HAP-1 (cell line): ENCODE measurements around the gene PTPRE.
"Not testable (repeated sequence)": the region's sequence is repeated elsewhere in the genome, so short reads cannot be mapped to it uniquely, and the experiment has no call there.

Source experiments
- DNase-seq, 2 experiments: peaks; one replicate each; pipeline ENCODE4 v3.0.0-alpha.2; 2016 to 2020; ENCODE audit warnings: low spot score in 2 of 2
- H3K27me3 ChIP-seq: fragments of 250-450 bp; sonication (Bioruptor Pico); 2 replicates; pipeline ENCODE4 v1.5.1; 2020; ENCODE audit warnings: low read depth, mild to moderate bottlenecking, moderate library complexity
- H3K36me3 ChIP-seq: fragments of 250-450 bp; sonication (Bioruptor Pico); replicated peaks from 2 replicates; pipeline ENCODE4 v1.5.1; 2020; ENCODE audit warnings: mild to moderate bottlenecking
- H3K4me1 ChIP-seq: fragments of 250-450 bp; sonication (Bioruptor Pico); 2 replicates; pipeline ENCODE4 v1.5.1; 2020; ENCODE audit warnings: mild to moderate bottlenecking
- H3K4me3 ChIP-seq: fragments of 250-450 bp; sonication (Bioruptor Pico); 2 replicates; pipeline ENCODE4 v1.5.1; 2020; ENCODE audit warnings: mild to moderate bottlenecking, moderate library complexity
- H3K9me3 ChIP-seq: fragments of 250-450 bp; sonication (Bioruptor Pico); 2 replicates; pipeline ENCODE4 v1.5.1; 2020; ENCODE audit warnings: mild to moderate bottlenecking, moderate library complexity
- in situ Hi-C: fragments of 300-500 bp; cut with MboI; formaldehyde crosslinking; loops from 3 replicates; pipeline ENCODE4 v1.14.3; 2020; ENCODE audit warnings: low sequenced_read_pairs, inconsistent platforms, mixed read lengths

PTPRE gene

DNA sequence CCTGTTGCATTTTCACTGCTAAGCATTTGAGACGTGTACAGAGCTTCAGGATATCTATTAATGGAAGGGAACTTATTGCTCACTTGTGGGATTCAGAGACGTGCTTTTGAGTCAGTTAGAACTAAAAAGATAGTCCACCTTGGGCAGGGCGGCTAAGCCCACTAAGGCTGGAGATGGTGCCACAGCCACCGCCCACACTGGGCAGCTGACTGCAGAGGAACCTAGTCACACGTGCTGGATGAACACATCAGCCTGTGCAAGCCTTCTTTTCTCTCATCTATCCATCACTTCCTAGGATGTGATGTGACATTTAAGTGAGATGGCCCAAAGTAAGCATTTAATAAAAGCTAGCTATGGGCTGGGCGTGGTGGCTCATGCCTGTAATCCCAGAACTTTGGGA is 78.0 kb downstream of the PTPRE start:
- DNase-seq, result no peak
- Histone ChIP-seq H3K27me3 (no peaks in the 10 kb centered on the region), H3K4me1 (no peaks in the 10 kb centered on the region), H3K36me3 (no peaks in the 10 kb centered on the region), H3K4me3 (no peak overlapping the region), H3K9me3 (no peaks in the 10 kb centered on the region)
- in situ Hi-C loops, result no loop called here

DNA sequence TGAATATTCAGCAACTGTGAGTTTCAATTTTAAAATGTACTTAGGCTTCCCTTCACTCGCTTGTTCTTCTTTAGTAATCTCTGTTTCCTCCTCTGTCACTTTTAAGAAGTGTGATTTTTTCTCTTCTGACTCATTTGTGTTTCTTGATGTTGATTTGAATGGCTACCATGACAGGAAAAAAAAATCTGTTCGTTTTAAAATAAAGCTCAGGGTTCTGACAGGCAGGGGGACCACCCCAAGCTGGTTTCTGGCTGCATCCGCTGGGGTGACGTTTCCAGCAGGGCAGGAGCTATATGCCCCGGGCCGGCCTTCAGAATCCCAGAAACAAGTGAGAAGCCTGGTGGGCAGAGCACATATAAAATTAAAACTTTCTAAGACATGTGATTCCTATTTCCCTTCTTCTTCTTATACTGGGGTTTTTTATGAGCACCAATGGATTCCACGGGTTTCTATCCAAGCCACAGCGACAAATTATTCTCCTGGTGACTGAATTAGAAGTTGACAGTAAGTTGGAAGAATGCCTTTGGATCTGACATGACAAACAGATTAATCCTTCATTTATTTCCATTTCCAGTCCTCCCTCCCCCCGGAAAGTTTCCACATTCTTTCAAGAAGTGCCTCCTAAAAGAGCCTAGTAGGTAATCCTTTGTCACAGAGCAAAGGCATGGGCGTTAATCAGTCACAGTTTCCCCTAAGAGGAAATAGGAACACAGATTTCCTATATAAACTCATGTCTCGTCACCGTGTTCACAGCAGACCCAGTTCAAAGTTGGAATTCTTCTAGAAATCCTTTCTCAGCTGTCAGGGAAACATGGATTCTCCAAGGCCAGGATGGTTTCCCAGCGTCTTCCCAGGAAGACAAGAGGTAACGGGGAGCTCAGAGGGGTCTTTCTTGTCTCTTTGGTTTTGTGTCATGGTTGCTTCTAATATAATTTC is 79.9 kb downstream of the PTPRE start:
- no peaks in the 10 kb centered on the region for H3K36me3 ChIP-seq
- in situ Hi-C loops, result no loop called here
- no peaks in the 10 kb centered on the region for H3K9me3 ChIP-seq
- no peaks in the 10 kb centered on the region for H3K4me1 ChIP-seq
- no peaks in the 10 kb centered on the region for H3K27me3 ChIP-seq
- no peak overlapping the region for H3K4me3 ChIP-seq
- DNase-seq, result no peak

DNA sequence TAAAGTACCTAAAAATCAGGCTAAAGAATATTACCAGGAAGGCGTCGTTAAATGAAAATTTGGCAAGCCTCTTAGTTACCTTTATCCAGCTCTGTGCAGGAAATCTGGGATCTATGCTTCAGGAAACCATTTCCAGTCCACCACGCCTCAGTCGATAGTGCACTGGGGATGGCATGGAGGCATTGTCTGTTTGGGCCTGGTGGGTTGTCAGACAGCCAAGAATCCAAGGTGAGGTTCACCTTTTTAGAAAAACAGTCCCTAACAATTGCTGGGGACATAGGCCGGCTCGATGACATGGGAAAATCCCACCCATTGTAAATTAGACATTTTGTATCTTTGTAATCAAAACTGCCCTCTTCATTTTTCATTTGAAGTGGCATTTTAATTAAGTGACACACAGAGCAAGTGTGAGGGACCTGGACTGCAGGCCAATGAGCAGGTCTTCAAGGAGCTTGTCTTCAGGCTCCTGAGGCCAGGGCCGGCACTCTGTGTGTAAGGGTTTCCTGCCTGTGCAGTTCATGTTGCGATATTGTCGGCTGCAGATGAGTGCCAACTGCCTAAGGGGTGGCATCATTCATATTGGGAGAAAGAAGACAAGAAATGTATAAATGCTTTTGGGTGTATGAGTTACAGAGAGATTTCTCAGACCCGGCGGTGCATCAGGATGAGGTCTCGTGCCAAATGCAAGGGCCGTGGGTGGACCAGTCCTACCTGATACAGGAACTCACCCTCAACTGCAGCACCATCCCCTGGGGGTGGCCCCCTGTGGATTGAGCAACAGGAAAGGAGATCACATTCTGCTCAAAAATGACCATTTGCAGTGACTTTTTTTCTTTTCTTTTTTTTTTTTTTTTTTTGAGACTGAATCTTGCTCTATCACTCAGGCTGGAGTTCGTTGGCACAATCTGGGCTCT is 80.8 kb downstream of the PTPRE start:
- Histone ChIP-seq H3K4me1 (no peaks in the 10 kb centered on the region), H3K9me3 (no peaks in the 10 kb centered on the region), H3K4me3 (no peak overlapping the region), H3K27me3 (no peaks in the 10 kb centered on the region), H3K36me3 (no peaks in the 10 kb centered on the region)
- in situ Hi-C loops, result no loop called here
- no peak for DNase-seq

DNA sequence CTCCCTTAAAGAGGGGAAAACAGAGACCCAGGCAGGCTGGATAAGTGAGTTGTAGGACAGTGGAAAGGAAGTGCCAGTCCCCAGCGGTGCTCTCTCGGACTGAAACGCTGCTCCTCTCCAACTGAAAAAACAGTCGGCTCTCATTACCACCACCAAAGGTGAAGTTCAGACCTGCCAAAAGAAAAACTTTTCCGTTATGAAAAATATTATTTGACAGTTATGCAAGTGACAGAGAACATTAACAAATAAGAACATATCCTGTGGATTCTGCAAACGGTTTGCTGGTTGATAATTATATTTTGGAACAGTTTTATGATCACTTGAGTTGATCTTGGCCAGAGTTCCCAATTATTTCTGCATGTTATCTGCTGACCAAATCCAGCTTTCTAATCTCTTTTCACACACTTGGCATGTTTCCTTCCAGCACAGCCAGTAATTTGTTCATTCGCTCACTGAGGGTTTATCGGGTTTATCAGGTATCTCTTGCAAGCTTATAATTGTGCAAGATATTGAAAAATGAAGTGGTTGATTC is 82.6 kb downstream of the PTPRE start:
- Histone ChIP-seq H3K4me3 (no peak overlapping the region), H3K27me3 (no peaks in the 10 kb centered on the region), H3K4me1 (no peaks in the 10 kb centered on the region), H3K9me3 (no peaks in the 10 kb centered on the region), H3K36me3 (no peaks in the 10 kb centered on the region)
- DNase-seq, result no peak
- in situ Hi-C loops, result no loop called here

DNA sequence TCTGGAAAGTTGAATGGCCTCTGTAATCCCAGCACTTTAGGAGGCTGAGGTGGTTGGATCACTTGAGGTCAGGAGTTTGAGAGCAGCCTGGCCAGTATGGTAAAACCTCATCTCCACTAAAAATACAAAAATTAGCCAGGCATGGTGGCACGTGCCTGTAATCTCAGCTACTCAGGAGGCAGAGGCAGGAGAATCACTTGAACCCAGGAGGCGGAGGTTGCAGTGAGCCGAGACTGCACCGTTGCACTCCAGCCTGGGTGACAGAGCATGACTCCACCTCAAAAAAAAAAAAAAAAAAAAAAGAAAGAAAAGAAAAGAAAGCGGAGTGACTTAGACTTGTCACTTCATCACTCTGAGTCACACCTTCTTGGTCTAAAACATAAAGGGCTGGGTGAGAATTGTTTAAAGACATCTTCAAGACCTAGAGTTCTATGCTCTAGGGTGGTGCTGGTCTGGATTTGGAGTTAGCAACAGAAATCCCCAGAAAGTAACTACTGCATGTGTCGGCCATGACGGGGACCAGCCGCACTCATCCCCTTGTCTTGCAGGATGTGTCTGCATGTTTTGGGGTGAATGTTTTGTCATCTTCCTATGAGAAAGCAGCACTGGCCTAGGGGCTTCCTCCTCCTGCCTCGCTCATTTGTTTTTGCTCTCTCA is 83.4 kb downstream of the PTPRE start:
- H3K9me3 ChIP-seq, H3K4me1 ChIP-seq, H3K36me3 ChIP-seq, H3K4me3 ChIP-seq, DNase-seq, H3K27me3 ChIP-seq, in situ Hi-C loops: not testable (repeated sequence)

DNA sequence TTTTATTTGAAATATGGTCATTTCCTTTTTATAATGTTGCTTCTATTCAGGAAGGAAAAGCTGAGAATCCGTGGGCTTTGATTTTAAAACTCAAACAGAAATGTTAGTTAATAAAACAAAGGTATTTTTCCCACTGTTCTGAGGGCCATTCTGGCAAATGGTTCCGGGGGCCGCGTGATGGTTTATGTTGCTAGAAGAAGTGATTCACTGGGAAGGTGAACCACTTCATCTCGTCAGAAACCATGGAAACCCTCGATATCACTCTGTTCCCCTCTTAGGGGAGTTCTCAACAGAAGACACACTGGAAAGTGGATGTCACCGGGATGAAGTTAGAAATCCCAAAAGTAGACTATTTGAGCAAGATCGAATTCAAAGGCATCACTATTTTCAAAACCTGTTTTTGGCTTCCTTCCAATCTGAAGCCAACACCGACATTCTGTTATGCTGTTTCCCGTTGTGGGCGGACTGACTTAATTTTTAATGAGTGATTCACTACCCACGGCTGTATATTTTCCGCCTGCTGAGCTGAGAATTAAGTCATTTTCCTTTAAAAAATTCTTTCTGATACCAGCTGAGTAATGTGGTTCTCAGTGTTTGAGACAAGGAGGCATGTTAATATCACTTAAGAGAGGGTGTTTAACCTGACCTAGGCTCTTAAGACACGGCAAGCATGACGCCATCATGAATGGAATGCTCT is 84.1 kb downstream of the PTPRE start:
- in situ Hi-C loops, result no loop called here
- Histone ChIP-seq H3K36me3 (no peaks in the 10 kb centered on the region), H3K4me1 (no peaks in the 10 kb centered on the region), H3K4me3 (no peak overlapping the region), H3K27me3 (no peaks in the 10 kb centered on the region), H3K9me3 (no peaks in the 10 kb centered on the region)
- no peak for DNase-seq

DNA sequence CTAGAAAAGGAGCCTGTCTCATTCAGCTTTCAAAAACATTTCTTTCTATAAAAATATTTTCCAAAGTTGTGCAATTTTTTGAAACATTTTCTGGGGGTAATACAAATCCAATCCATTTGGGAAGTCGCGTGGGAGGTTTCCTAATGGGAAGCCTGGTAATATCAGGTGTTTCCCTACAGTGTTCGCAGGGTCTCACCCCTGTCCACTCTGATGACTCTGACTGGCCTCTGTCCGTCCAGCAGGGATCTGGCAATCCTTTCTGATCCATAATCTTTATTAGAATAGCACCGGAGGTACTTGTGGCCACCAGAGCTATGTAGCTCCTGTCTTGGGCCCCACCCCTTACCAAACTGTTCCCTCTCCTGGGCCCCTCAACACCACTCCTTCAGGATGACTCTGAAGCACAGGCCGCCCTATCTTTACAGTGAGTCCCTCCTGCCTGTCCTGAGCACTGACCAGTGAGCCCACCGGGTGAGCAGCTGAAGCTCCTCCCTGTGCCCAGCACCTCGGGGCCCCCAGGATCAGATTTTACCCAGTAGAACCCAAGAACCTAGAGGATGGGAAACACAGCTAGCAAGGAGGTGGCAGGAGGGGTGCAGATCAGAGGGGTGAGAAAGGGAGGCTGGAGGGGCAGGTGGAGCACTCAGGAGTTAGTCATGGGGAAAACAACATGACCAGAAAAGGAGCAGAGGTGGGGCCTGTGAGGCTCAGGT is 84.8 kb downstream of the PTPRE start:
- Histone ChIP-seq H3K4me3 (no peak overlapping the region), H3K27me3 (no peaks in the 10 kb centered on the region), H3K36me3 (no peaks in the 10 kb centered on the region), H3K9me3 (no peaks in the 10 kb centered on the region), H3K4me1 (no peaks in the 10 kb centered on the region)
- DNase-seq, result no peak
- in situ Hi-C loops, result no loop called here

DNA sequence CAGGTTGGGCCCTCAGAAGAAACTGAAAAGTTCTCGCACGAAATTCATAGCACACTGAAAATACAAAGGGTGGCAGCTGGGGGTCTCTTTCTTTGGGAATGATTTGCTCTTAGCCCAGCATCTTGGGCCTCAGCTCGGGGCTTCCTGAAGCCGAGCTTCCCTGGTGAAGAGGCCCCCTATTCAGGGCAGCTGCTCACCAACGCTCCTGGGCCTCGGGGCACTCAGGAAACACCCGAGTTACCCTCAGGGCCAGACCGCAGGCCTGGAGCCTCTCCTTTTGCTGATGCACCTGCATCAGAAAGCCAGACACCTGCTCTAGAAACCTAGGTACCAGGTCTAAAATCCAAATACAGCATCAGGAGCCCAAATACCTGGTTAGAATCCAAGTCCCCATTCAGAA is 85.5 kb downstream of the PTPRE start:
- in situ Hi-C loops, result no loop called here
- Histone ChIP-seq H3K27me3 (peaks cover 4% of the 10 kb centered on the region; the same call in 1 of the 2 replicates), H3K4me3 (no peak overlapping the region), H3K36me3 (no peaks in the 10 kb centered on the region), H3K9me3 (no peaks in the 10 kb centered on the region), H3K4me1 (no peaks in the 10 kb centered on the region)
- DNase-seq, result no peak

DNA sequence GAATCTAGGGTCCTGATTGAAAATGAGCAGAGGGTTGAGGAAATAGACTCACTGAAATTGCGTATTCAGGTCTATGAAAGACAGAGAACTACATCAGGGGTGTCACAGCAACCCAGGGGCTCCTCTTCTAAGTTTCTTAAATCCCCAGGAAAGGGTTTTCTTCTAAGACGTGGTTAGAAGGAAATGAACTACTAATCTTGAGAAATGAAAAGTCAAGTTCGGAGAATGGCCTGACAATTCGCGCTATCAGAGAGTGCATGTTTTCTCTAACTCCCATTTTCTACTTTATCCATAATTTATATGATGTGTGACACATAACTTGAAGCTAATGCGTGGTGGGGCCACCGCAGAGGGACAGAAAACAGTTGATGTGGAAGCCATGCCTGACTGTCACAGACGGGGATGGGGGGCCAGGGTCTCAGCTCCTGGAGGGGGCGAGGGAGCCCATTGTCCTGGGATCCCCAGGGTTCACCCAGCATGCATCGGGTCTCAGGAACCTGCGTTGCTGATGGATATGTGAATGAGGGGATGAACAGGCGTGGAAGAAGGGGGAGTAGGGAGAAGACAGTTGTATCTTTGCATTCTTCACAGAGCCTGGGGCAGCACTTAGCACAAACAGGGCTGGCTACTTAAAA is 86.3 kb downstream of the PTPRE start:
- no peaks in the 10 kb centered on the region for H3K9me3 ChIP-seq
- H3K27me3 ChIP-seq, result peaks cover 8% of the 10 kb centered on the region
- no peak for DNase-seq
- no peaks in the 10 kb centered on the region for H3K4me1 ChIP-seq
- no peaks in the 10 kb centered on the region for H3K36me3 ChIP-seq
- no peak overlapping the region for H3K4me3 ChIP-seq
- in situ Hi-C loops, result no loop called here

DNA sequence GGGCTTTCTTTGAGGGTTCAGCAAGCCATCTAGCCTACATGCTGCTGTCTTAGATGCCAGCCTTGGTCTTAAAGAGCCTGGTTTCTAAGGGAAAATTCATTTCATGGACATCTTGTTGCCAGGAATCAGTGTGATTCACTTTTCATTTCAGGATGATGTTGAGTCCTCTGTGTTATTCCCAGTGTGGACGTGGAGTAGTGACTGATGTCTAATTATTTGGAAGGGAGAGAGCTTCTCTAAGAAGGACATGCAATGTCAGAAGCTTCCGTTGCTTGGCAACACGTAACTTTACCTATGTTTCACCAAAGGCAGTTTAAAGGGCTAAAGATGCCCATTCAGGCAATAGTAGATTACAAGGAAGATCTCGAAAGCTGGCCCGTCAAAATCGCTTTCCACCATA is 89.0 kb downstream of the PTPRE start:
- Histone ChIP-seq H3K4me1 (no peaks in the 10 kb centered on the region), H3K27me3 (peaks cover 17% of the 10 kb centered on the region)
- no peak for DNase-seq

DNA sequence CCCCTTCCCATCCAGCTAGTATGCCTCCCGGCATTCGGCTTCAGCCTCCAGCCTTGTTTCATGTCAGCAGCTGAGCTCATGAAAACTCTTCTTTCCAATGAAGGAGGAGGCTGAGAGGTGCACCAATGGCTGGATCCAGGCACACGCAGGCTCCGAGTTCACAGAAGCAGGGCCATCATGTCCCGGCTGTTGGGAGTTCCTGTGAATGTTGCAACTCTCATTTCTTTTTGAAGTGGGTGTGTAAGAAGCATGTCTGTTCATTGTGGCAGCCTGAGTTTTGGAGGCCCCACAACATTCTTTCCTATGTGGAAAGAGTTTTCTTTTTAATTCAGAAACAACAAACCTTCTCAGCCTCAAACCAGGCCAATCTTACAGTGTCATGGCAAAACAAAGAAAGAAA is 89.7 kb downstream of the PTPRE start:
- Histone ChIP-seq H3K9me3 (no peaks in the 10 kb centered on the region), H3K27me3 (peaks cover 17% of the 10 kb centered on the region), H3K4me3 (no peak overlapping the region), H3K36me3 (no peaks in the 10 kb centered on the region), H3K4me1 (no peaks in the 10 kb centered on the region)
- in situ Hi-C loops, result no loop called here
- DNase-seq, result no peak

More for the DNA sequence above, 89.0 kb downstream of the PTPRE start:
- Histone ChIP-seq H3K36me3 (no peaks in the 10 kb centered on the region), H3K9me3 (no peaks in the 10 kb centered on the region), H3K4me3 (no peak overlapping the region)
- in situ Hi-C loops, result no loop called here

DNA sequence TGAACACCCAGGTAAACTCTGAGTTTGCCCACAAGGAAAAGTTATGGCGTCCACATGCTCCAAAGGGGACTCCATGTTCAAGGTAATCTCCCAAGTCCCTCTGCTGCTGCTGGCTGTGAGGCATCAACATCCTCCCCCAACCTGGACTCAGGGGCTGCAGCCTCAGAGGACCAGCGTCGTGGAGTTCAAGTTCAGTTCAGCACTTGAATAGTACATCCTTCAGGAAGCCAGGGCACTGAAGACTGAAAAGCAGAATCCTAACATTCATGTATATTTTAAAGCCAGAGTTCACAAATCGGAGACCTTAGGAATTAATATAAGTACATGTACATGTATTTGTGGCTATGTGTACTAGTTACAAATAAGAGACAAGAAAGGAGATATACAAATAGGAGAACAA is 90.4 kb downstream of the PTPRE start:
- in situ Hi-C loops, result no loop called here
- no peak for DNase-seq
- no peak overlapping the region for H3K4me3 ChIP-seq
- peaks cover 17% of the 10 kb centered on the region for H3K27me3 ChIP-seq
- no peaks in the 10 kb centered on the region for H3K36me3 ChIP-seq
- H3K9me3 ChIP-seq, result no peaks in the 10 kb centered on the region
- H3K4me1 ChIP-seq, result no peaks in the 10 kb centered on the region
